Osteoblast (primary cell): ENCODE data around the gene PKD1L1. TPM values are rescaled to one million over a fixed set of nuclear protein-coding genes. Genes with fewer than 3 reads are reported as not detected.

Experiments used
- DNase-seq: peaks from one replicate; pipeline ENCODE4 v3.0.0; 2011; ENCODE audit warnings: low spot score, mixed read lengths; ENCODE audit not compliant: insufficient read length; ENCODE audit errors: missing footprints
- H2AFZ ChIP-seq: 2 replicates; pipeline ENCODE4 v1.6.0; 2011; ENCODE audit warnings: mild to moderate bottlenecking, low read length
- H3K27ac ChIP-seq: 2 replicates; pipeline ENCODE4 v1.5.1; 2011; ENCODE audit warnings: mild to moderate bottlenecking, low read depth, low read length, moderate library complexity
- H3K27me3 ChIP-seq: 2 replicates; pipeline ENCODE4 v1.6.0; 2012; ENCODE audit warnings: mild to moderate bottlenecking, control low read depth, inconsistent platforms, low read length, moderate library complexity; ENCODE audit not compliant: insufficient read depth
- H3K36me3 ChIP-seq: 2 replicates; pipeline ENCODE4 v1.5.1; 2011; ENCODE audit warnings: mild to moderate bottlenecking, low read length, control low read depth, moderate library complexity; ENCODE audit not compliant: insufficient read depth
- H3K4me1 ChIP-seq: 2 replicates; pipeline ENCODE4 v1.5.1; 2011; ENCODE audit warnings: mild to moderate bottlenecking, low read length, control low read depth, moderate library complexity; ENCODE audit not compliant: insufficient read depth
- H3K4me2 ChIP-seq: 2 replicates; pipeline ENCODE4 v1.6.0; 2011; ENCODE audit warnings: mild to moderate bottlenecking, low read length; ENCODE audit not compliant: insufficient read depth
- H3K4me3 ChIP-seq: fragments of 200-600 bp; sonication (generic); 3 replicates; pipeline ENCODE4 v1.5.1; 2012; ENCODE audit warnings: mild to moderate bottlenecking, low read length, inconsistent platforms; ENCODE audit not compliant: insufficient read depth
- H3K79me2 ChIP-seq: 2 replicates; pipeline ENCODE4 v1.6.0; 2012; ENCODE audit warnings: mild to moderate bottlenecking, low read length, control low read depth, inconsistent platforms; ENCODE audit not compliant: insufficient read depth
- H3K9me3 ChIP-seq: 2 replicates; pipeline ENCODE4 v1.5.1; 2011; ENCODE audit warnings: low read depth, low read length, control low read depth
- H4K20me1 ChIP-seq: 2 replicates; pipeline ENCODE4 v1.6.0; 2012; ENCODE audit warnings: mild to moderate bottlenecking, low read length, control low read depth; ENCODE audit not compliant: insufficient read depth
- total RNA-seq: library from RNA; depleted of rRNA; stranded (reverse); fragments of >200 nt; gene quantifications from 2 replicates; pipeline ENCODE4 v1.2.3, GENCODE V29; 2012
- TF ChIP-seq, protein P1 (sequence below): IDR thresholded peaks from 2 replicates; pipeline ENCODE4 v1.5.1; 2011; ENCODE audit warnings: mild to moderate bottlenecking, low read depth, low read length, moderate library complexity; ENCODE audit errors: extremely low read depth

The PKD1L1 gene
- total RNA-seq, 1 donor = under 0.01 TPM

DNA sequence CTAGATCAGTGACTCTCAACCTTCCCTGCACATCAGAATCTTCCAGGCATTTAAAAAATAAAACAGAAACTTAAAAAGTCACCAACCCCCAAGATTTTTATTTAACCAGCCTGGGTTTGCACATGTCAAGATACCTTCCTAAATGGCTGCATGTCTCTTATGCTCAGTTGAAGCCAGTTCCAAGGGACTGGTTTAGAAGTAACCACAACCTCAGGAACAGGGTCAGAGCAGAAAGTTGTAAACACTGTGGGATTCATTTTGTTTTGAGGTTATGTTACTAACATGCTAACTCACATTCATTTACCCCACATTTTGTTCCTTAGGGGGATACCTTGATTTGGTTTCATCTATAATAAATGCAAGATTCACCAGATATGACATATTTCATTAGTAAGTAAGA is 72.9 kb downstream of the PKD1L1 start:
- TF ChIP-seq, protein P1, sequence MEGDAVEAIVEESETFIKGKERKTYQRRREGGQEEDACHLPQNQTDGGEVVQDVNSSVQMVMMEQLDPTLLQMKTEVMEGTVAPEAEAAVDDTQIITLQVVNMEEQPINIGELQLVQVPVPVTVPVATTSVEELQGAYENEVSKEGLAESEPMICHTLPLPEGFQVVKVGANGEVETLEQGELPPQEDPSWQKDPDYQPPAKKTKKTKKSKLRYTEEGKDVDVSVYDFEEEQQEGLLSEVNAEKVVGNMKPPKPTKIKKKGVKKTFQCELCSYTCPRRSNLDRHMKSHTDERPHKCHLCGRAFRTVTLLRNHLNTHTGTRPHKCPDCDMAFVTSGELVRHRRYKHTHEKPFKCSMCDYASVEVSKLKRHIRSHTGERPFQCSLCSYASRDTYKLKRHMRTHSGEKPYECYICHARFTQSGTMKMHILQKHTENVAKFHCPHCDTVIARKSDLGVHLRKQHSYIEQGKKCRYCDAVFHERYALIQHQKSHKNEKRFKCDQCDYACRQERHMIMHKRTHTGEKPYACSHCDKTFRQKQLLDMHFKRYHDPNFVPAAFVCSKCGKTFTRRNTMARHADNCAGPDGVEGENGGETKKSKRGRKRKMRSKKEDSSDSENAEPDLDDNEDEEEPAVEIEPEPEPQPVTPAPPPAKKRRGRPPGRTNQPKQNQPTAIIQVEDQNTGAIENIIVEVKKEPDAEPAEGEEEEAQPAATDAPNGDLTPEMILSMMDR = no peak
- Histone ChIP-seq H3K4me2 (no peak overlapping the region), H2AFZ (no peak overlapping the region), H3K4me3 (no peak overlapping the region), H3K4me1 (peaks cover 4% of the 10 kb centered on the region), H3K79me2 (no peaks in the 10 kb centered on the region), H4K20me1 (no peaks in the 10 kb centered on the region), H3K27ac (no peak overlapping the region), H3K36me3 (no peaks in the 10 kb centered on the region), H3K27me3 (no peaks in the 10 kb centered on the region), H3K9me3 (no peaks in the 10 kb centered on the region)
- no peak for DNase-seq

- H3K27ac ChIP-seq = no peak overlapping the region
- H3K9me3 ChIP-seq = no peaks in the 10 kb centered on the region
- DNase-seq = peak; percentile 82
- TF ChIP-seq, protein P1 = no peak
- H4K20me1 ChIP-seq = no peaks in the 10 kb centered on the region
- no peak overlapping the region for H3K4me2 ChIP-seq
- H3K36me3 ChIP-seq = no peaks in the 10 kb centered on the region
- no peaks in the 10 kb centered on the region for H3K79me2 ChIP-seq
- H3K4me3 ChIP-seq = no peak overlapping the region
- no peak overlapping the region for H2AFZ ChIP-seq
- H3K27me3 ChIP-seq = no peaks in the 10 kb centered on the region
- peaks cover 4% of the 10 kb centered on the region for H3K4me1 ChIP-seq
These were observed 74.5 kb downstream of the PKD1L1 start for GRCh38 chr7:47873762-47874161.

DNA sequence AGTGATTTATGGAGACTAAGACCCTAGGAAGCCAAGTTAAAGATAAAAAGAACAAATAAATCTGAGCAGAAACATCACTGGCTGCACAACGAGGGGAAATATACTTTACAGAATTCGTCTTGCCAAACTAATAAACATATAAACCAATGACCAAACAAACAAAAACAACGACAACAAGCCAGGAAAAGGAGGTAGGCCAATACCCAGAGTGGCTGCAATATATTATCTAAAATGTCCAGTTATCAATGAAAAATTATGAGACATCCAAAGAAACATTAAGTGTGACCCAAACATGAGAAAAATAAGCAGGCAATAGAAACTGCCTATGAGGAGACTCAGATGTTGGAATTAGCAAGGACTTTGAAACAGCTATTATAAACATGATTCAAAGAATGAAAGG is 81.0 kb downstream of the PKD1L1 start:
- Histone ChIP-seq H3K4me3 (no peak overlapping the region), H3K4me2 (no peak overlapping the region), H3K27me3 (peaks cover 4% of the 10 kb centered on the region), H3K79me2 (no peaks in the 10 kb centered on the region), H3K27ac (no peak overlapping the region), H3K4me1 (no peaks in the 10 kb centered on the region), H4K20me1 (no peaks in the 10 kb centered on the region), H3K9me3 (no peaks in the 10 kb centered on the region), H3K36me3 (no peaks in the 10 kb centered on the region), H2AFZ (no peak overlapping the region)
- TF ChIP-seq, protein P1 = no peak
- no peak for DNase-seq

DNA sequence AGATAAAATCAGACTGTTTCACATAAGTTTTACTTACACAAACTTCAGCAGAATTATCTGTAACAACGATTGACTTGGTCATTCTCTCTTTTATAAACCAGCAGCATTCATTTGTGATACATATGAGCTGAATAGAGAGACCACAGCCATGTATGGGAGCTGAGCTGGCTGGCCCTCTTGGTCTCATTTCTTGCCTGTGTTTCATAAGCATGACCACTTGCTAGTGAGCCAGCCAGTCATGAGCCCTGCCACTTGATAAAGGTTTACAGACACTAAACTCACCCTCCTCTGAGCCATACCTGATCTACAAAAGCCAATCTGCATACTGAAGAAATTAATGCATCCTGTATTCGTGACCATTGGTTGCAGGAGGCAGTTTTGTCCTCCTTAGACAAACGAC is 82.1 kb downstream of the PKD1L1 start:
- DNase-seq = no peak
- no peaks in the 10 kb centered on the region for H3K4me1 ChIP-seq
- TF ChIP-seq, protein P1 = no peak
- no peak overlapping the region for H3K4me3 ChIP-seq
- no peaks in the 10 kb centered on the region for H3K79me2 ChIP-seq
- H2AFZ ChIP-seq = no peak overlapping the region
- H3K27ac ChIP-seq = no peak overlapping the region
- no peaks in the 10 kb centered on the region for H4K20me1 ChIP-seq
- peaks cover 4% of the 10 kb centered on the region for H3K27me3 ChIP-seq
- H3K9me3 ChIP-seq = no peaks in the 10 kb centered on the region
- H3K36me3 ChIP-seq = no peaks in the 10 kb centered on the region
- H3K4me2 ChIP-seq = no peak overlapping the region
